ENCODE measurements around the gene FPR3.

FPR3 gene

GRCh38 chr19:51808333-51808986 lies 13.5 kb downstream of the FPR3 start:
- no peak for DNase-seq

GRCh38 chr19:51809787-51810186 lies 14.8 kb downstream of the FPR3 start:
- DNase-seq: no peak

GRCh38 chr19:51810223-51810622 lies 15.3 kb downstream of the FPR3 start:
- DNase-seq: no peak

DNA sequence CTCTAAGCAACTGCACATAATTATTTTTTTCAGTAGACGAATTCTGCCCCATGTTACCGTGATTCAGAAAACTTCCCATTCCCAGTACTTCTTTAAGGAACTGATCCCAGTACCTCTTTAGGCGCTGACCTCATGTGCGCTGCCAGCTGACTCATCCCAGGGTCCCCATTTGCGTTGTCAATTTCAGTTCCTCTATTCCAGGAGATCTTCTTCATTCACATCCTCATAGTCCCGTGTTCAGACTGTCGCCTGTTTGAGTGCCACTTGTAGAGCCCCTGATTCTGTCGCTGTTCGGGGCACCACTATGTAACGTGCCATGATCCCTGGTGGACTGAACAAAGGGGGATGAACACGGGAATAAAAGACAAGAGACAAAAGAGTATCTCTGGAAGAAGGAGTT lies 16.4 kb downstream of the FPR3 start:
- DNase-seq: no peak

DNA sequence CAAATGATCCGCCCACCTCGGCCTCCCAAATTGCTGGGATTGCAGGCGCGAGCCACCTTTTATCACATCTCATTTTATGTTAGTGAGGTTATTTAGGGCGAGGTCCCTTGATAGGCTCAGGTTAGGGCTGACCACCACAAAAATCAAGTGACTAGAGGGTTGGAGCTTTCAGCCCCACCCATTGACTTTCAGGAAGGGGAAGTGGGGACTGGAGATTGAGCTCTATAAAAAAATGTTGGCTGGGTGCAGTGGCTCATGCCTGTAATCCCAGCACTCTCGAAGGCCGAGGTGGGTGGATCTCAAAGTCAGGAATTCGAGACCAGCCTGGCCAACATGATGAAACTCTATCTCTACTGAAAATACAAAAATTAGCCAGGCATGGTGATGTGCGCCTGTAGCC lies 20.1 kb downstream of the FPR3 start:
- DNase-seq: no peak

DNA sequence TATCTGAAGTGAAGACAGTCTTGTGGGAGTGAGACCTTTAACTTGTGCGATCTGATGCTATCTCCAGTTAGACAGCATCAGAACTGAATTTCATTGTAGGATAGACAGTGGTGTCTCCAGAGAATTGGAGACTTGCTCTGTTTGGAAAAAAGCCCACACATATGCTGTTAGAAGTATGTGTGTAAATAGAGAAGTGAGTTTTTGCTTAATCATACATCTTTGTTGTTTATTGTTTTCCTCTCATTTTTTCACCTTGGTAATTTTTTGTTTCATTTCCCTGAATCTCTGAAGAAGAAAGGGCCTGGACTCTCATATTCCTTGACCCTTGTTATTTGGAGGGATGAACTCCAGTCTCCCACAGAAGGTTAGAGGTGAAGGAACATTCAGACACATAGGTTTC lies 21.8 kb downstream of the FPR3 start:
- no peak for DNase-seq

- DNase-seq: no peak
These were observed 25.1 kb downstream of the FPR3 start for GRCh38 chr19:51820011-51820410.

GRCh38 chr19:51820831-51821446 lies 26.0 kb downstream of the FPR3 start:
- no peak for DNase-seq

- DNase-seq: no peak
These were observed 26.5 kb downstream of the FPR3 start for GRCh38 chr19:51821456-51821855.

GRCh38 chr19:51821921-51822320 lies 27.0 kb downstream of the FPR3 start:
- DNase-seq: no peak

DNA sequence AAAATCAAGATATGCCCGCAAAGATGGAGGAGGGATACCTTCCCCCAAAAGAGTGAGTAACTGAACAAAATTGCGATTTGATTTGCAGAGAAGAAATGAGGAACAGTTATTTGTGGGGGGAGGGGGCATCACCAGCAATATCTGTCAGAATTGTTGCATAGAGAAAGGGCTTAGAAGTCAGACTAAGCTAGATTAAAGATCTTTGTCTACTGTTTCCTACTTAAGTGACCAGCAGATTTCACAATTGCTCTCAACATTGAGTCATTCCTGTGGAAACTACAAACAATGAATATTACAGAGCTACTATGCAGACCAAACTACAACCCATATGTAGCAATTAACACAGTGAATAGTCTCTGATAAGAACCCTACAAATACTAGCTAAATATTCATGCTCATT lies 27.4 kb downstream of the FPR3 start:
- no peak for DNase-seq

- DNase-seq: no peak
These were observed 28.0 kb downstream of the FPR3 start for GRCh38 chr19:51822946-51823345.

DNA sequence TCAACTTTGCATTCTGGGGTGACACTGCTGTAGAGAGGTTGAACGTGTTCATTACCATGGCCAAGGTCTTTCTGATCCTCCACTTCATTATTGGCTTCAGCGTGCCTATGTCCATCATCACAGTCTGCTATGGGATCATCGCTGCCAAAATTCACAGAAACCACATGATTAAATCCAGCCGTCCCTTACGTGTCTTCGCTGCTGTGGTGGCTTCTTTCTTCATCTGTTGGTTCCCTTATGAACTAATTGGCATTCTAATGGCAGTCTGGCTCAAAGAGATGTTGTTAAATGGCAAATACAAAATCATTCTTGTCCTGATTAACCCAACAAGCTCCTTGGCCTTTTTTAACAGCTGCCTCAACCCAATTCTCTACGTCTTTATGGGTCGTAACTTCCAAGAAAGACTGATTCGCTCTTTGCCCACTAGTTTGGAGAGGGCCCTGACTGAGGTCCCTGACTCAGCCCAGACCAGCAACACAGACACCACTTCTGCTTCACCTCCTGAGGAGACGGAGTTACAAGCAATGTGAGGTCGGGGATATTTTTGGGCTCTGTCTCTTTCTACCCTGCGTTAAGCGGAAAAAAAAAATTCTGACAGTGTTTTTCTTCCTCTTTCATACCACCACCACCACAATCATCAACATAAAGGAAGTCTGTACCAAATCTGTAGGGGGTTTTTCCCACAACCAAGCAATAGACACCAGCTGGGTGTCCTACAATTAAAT lies 29.5 kb downstream of the FPR3 start:
- no peak for DNase-seq

DNA sequence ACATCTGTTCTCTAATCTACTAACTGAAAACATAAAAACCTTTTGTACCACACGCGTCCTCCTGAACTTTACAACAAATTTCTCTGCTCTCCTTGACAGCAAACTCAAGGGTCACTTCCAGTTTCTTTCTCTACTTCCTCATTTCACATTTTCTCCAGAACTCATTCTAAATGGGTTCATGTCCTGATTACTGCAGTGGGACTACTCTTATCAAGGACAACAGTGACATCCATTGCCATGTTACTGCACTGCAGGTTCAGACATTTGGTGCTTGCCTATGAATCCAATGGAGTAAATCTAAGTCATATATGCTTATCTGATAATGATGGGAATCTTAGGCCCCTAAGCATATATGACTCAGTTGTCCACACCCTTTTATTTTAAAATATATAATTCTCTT lies 35.3 kb downstream of the FPR3 start:
- no peak for DNase-seq

GRCh38 chr19:51837145-51837544 lies 42.2 kb downstream of the FPR3 start:
- DNase-seq: no peak

DNA sequence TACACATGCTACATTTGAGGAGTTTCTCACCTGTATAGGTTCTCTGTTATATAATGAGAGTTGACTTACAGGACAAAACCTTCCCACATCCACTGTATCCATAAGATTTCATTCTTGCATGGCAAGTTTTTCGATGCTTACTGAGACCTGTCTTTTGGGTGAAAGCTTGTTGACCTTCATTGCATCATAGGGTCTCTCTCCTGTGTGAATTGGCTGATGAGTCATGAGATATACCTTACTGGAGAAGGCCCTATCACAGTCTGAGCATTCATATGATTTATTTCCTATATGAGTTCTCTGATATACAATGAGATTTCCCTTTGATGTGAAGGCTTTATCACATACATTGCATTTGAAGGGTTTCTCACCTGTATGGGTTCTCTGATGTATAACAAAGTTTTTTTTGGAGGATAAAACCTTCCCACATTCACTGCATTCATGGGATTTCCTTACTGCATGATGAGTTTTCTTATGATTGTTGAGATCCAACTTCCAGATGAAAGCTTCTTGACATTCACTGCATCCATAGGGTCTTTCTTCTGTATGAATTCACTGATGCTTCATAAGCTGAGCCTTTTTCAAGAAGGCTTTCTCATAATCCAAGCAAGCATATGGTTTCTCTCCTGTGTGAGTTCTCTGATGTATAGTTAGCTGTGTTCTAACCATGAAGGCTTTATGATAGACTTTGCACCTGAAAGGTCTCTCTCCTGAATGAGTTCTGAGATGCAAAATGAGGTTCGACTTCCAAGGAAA lies 67.1 kb downstream of the FPR3 start:
- DNase-seq: no peak

GRCh38 chr19:51873097-51873496 lies 78.1 kb downstream of the FPR3 start:
- DNase-seq: no peak
